Peyer's patch (tissue), 4 donors: ENCODE measurements around the gene CLRN3.

Source experiments
- CTCF ChIP-seq, 6 experiments: fragments of 450-650 bp in 4 of 6; fragments of 200-600 bp in 2 of 6; sonication (generic) in 1 of 6; IDR thresholded peaks; one replicate each; pipeline ENCODE4 v1.5.1; 2017 to 2019; ENCODE audit warnings: antibody characterized with exemption in 6 of 6, mild to moderate bottlenecking in 3 of 6, moderate library complexity in 1 of 6
- POLR2A ChIP-seq, 2 donors: fragments of 450-650 bp; IDR thresholded peaks; one replicate each; pipeline ENCODE4 v1.5.1; 2017; ENCODE audit warnings: antibody characterized with exemption in 2 of 2, mild to moderate bottlenecking in 2 of 2, moderate library complexity in 2 of 2

GRCh38 chr10:127894146-127894545 is 1.4 kb upstream of the CLRN3 start:
- TF ChIP-seq CTCF (IDR thresholded peaks at IDR 0.05) (no peak), POLR2A (IDR thresholded peaks at IDR 0.05) (no peak)
